ENCODE measurements around the gene PLXNB1. TPM values are rescaled to one million over a fixed set of nuclear protein-coding genes. Genes with fewer than 3 reads are reported as not detected.

The PLXNB1 gene
- total RNA-seq, 3 donors from 2014 or later: 60.2 to 182 (median 148) TPM

- DNase-seq (ENCODE audit: low spot score in 2 of 2): no peak
- TF ChIP-seq POLR2A (IDR thresholded peaks at IDR 0.05) (no peak), POLR2AphosphoS5 (IDR thresholded peaks at IDR 0.05) (no peak), CTCF (IDR thresholded peaks at IDR 0.05) (no peak)
- H3K36me3 ChIP-seq: no peaks in the 10 kb centered on the region
- intact Hi-C loops (cut with DNase I; ENCODE audit: low total_unique reads): no loop called here
- H3K4me3 ChIP-seq: no peak overlapping the region
- no peak overlapping the region for H3K27ac ChIP-seq
- H3K27me3 ChIP-seq: no peaks in the 10 kb centered on the region
- no peaks in the 10 kb centered on the region for H3K4me1 ChIP-seq
- H3K9me3 ChIP-seq: no peaks in the 10 kb centered on the region
These were observed 26.6 kb upstream of the PLXNB1 start for GRCh38 chr3:48456456-48456855.

GRCh38 chr3:48451270-48451669, 21.4 kb upstream of the PLXNB1 start:
- Histone ChIP-seq H3K36me3 (no peaks in the 10 kb centered on the region), H3K9me3 (no peaks in the 10 kb centered on the region), H3K4me1 (no peaks in the 10 kb centered on the region), H3K4me3 (no peak overlapping the region), H3K27ac (no peak overlapping the region), H3K27me3 (no peaks in the 10 kb centered on the region)
- TF ChIP-seq POLR2A (IDR thresholded peaks at IDR 0.05) (no peak), POLR2AphosphoS5 (IDR thresholded peaks at IDR 0.05) (no peak), CTCF (IDR thresholded peaks at IDR 0.05) (no peak)
- DNase-seq (ENCODE audit: low spot score in 2 of 2): no peak
- intact Hi-C loops (cut with DNase I; ENCODE audit: low total_unique reads): no loop called here

GRCh38 chr3:48446425-48447193, 16.7 kb upstream of the PLXNB1 start, which contains the start of gene ATRIP:
Gene ATRIP (plus strand): TSS chr3:48446737. CDS start chr3:48446846, 109 bp downstream.
- TF ChIP-seq POLR2A (IDR thresholded peaks at IDR 0.05) (no peak), CTCF (IDR thresholded peaks at IDR 0.05) (peak in 1 of 3 donors; percentile 9), POLR2AphosphoS5 (IDR thresholded peaks at IDR 0.05) (peak; percentile 81 to 89 (median 88))
- Histone ChIP-seq H3K36me3 (no peaks in the 10 kb centered on the region), H3K27ac (peak within 1 kb of the TSS; percentile 92 to 94), H3K4me1 (peaks cover 5 to 6% of the 10 kb centered on the region in 2 donors), H3K9me3 (no peaks in the 10 kb centered on the region), H3K4me3 (peak within 1 kb of the TSS; percentile 64 to 96 (median 91)), H3K27me3 (no peaks in the 10 kb centered on the region)
- intact Hi-C loops (cut with DNase I; ENCODE audit: low total_unique reads): no loop called here
- peak; percentile 87 to 91 for DNase-seq (ENCODE audit: low spot score in 2 of 2)

GRCh38 chr3:48446043-48446424, 16.1 kb upstream of the PLXNB1 start:
- intact Hi-C loops (cut with DNase I; ENCODE audit: low total_unique reads): no loop called here
- Histone ChIP-seq H3K27me3 (no peaks in the 10 kb centered on the region), H3K36me3 (no peaks in the 10 kb centered on the region), H3K9me3 (no peaks in the 10 kb centered on the region), H3K4me1 (peaks cover 7 to 9% of the 10 kb centered on the region in 2 donors), H3K27ac (peak overlapping the region; percentile 92 to 94), H3K4me3 (peak overlapping the region; percentile 64 to 96 (median 91))
- TF ChIP-seq POLR2A (IDR thresholded peaks at IDR 0.05) (no peak), CTCF (IDR thresholded peaks at IDR 0.05) (no peak), POLR2AphosphoS5 (IDR thresholded peaks at IDR 0.05) (no peak)
- no peak for DNase-seq (ENCODE audit: low spot score in 2 of 2)

- H3K27ac ChIP-seq: no peak overlapping the region
- DNase-seq (ENCODE audit: low spot score in 2 of 2): no peak
- intact Hi-C loops (cut with DNase I; ENCODE audit: low total_unique reads): no loop called here
These were observed 15.5 kb upstream of the PLXNB1 start for GRCh38 chr3:48445277-48445882.

More at GRCh38 chr3:48445277-48445882, 15.5 kb upstream of the PLXNB1 start:
- peak overlapping the region in 1 of 3 donors; percentile 91 for H3K4me3 ChIP-seq
- no peaks in the 10 kb centered on the region for H3K36me3 ChIP-seq
- no peak for TF ChIP-seq POLR2AphosphoS5 (IDR thresholded peaks at IDR 0.05)
- TF ChIP-seq CTCF (IDR thresholded peaks at IDR 0.05): no peak
- TF ChIP-seq POLR2A (IDR thresholded peaks at IDR 0.05): no peak
- H3K4me1 ChIP-seq: peaks cover 7 to 9% of the 10 kb centered on the region in 2 donors
- no peaks in the 10 kb centered on the region for H3K27me3 ChIP-seq
- H3K9me3 ChIP-seq: no peaks in the 10 kb centered on the region
